Stomach (tissue), 4 donors: ENCODE results near the gene MTX1.
"Not testable (repeated sequence)": the region's sequence is repeated elsewhere in the genome, so short reads cannot be mapped to it uniquely, and the experiment has no call there.

ENCODE experiments used
- EP300 ChIP-seq: sonication (generic); formaldehyde crosslinking; IDR thresholded peaks from one replicate; pipeline ENCODE4 v1.6.1; 2017; ENCODE audit warnings: antibody characterized with exemption
- TF ChIP-seq, protein P1 (sequence below), 7 experiments: fragments of 450-650 bp in 4 of 7; fragments of 200-600 bp in 3 of 7; sonication (generic) in 3 of 7; IDR thresholded peaks; one replicate each; pipeline ENCODE4 v1.5.1; 2016 to 2019; ENCODE audit warnings: antibody characterized with exemption in 7 of 7, control low read depth in 2 of 7, mild to moderate bottlenecking in 1 of 7

DNA sequence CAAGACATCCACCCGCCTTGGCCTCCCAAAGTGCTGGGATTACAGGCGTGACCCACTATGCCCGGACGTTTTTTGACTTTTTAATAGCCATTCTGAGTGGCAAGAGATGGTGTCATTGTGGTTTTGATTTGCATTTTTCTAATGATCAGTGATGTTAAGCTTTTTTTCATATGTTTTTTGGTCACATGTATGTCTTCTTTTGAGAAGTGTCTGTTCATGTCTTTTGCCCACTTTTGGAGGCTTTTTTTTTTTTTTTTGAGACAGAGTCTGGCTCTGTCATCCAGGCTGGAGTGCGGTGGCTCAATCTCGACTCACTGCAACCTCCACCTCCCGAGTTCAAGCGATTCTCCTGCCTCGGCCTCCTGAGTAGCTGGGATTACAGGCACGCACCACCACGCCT is 43.9 kb upstream of the MTX1 start:
- TF ChIP-seq, protein P1, sequence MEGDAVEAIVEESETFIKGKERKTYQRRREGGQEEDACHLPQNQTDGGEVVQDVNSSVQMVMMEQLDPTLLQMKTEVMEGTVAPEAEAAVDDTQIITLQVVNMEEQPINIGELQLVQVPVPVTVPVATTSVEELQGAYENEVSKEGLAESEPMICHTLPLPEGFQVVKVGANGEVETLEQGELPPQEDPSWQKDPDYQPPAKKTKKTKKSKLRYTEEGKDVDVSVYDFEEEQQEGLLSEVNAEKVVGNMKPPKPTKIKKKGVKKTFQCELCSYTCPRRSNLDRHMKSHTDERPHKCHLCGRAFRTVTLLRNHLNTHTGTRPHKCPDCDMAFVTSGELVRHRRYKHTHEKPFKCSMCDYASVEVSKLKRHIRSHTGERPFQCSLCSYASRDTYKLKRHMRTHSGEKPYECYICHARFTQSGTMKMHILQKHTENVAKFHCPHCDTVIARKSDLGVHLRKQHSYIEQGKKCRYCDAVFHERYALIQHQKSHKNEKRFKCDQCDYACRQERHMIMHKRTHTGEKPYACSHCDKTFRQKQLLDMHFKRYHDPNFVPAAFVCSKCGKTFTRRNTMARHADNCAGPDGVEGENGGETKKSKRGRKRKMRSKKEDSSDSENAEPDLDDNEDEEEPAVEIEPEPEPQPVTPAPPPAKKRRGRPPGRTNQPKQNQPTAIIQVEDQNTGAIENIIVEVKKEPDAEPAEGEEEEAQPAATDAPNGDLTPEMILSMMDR (IDR thresholded peaks at IDR 0.05) = not testable (repeated sequence)
- not testable (repeated sequence) for TF ChIP-seq EP300
